K562 (cell line): ENCODE measurements around the gene COL6A1. TPM values are rescaled to one million over a fixed set of nuclear protein-coding genes. Genes with fewer than 3 reads are reported as not detected.

Source experiments
- ATAC-seq: fragments of 200-7000 bp; cut with Tn5 transposase; 3 replicates; pipeline ENCODE4 v1.9.1; 2020; ENCODE audit warnings: moderate library complexity
- BruUV-seq: library from RNA; stranded (reverse); fragments of 400-500 nt; replicated peaks from 2 replicates; lab custom pipeline; 2021; lab: Mats Ljungman, UMichigan
- CTCF ChIA-PET: fragments of 300-600 bp; formaldehyde crosslinking; extraction: SDS; loops from one replicate; lab custom pipeline; 2021; ENCODE audit warnings: low intra/inter-chr PET ratio; lab: Yijun Ruan, JAX
- POLR2A ChIA-PET: fragments of 300-600, 350-650 bp; sonication (Branson Sonifier 250); formaldehyde crosslinking; extraction: SDS; loops from one replicate; lab custom pipeline; 2021; ENCODE audit warnings: antibody characterized with exemption, inconsistent platforms; lab: Yijun Ruan, JAX
- DNase-seq, 4 experiments: peaks; one replicate each; pipeline versions ENCODE4 v3.0.0 to v3.0.0-alpha.2; 2011 to 2018; ENCODE audit warnings: low spot score in 3 of 4, mixed read lengths in 3 of 4; ENCODE audit errors: extremely low read depth in 1 of 4
- FAIRE-seq: peaks from 2 replicates; lab custom pipeline; 2011; peaks lifted over from hg19 to GRCh38; lab: Jason Lieb, UNC
- H2AFZ ChIP-seq: 2 replicates; pipeline ENCODE4 v1.6.0; 2011; ENCODE audit warnings: low read depth, low read length, control low read depth, inconsistent platforms
- H3K27ac ChIP-seq: fragments of 200-600 bp; 3 replicates; pipeline ENCODE4 v1.8.0; 2011; ENCODE audit warnings: low read depth, mild to moderate bottlenecking, control low read depth, inconsistent platforms, low read length, moderate library complexity, mixed read lengths; ENCODE audit errors: extremely low read depth
- H3K27me3 ChIP-seq, 2 experiments: fragments of 300-600 bp in 1 of 2; 2 replicates in 1 of 2; 3 replicates in 1 of 2; pipeline versions ENCODE4 v1.6.0 to v1.8.0; 2011; ENCODE audit warnings: inconsistent platforms in 2 of 2, low read length in 2 of 2, mild to moderate bottlenecking in 1 of 2, mixed read lengths in 1 of 2, moderate library complexity in 1 of 2; ENCODE audit not compliant: control insufficient read depth in 2 of 2, insufficient read depth in 2 of 2
- H3K36me3 ChIP-seq: fragments of 300-600 bp; 3 replicates; pipeline ENCODE4 v1.8.0; 2011; ENCODE audit warnings: mild to moderate bottlenecking, low read length, inconsistent platforms; ENCODE audit not compliant: control insufficient read depth, insufficient read depth
- H3K4me1 ChIP-seq, 2 experiments: fragments of 200-600 bp in 1 of 2; replicated peaks in 1 of 2; 2 replicates in 1 of 2; 3 replicates in 1 of 2; pipeline versions ENCODE4 v1.5.1 to v1.8.0; 2011; ENCODE audit warnings: inconsistent platforms in 2 of 2, low read length in 2 of 2, mild to moderate bottlenecking in 1 of 2, mixed read lengths in 1 of 2, moderate library complexity in 1 of 2; ENCODE audit not compliant: control insufficient read depth in 2 of 2, insufficient read depth in 2 of 2
- H3K4me2 ChIP-seq: 2 replicates; pipeline ENCODE4 v1.6.1; 2011; ENCODE audit warnings: low read length, control low read depth, inconsistent platforms, mixed read lengths; ENCODE audit not compliant: insufficient read depth
- H3K4me3 ChIP-seq: fragments of 200-600 bp; sonication (generic), shearing (Covaris generic); 2 replicates; pipeline ENCODE4 v1.5.1; 2016; ENCODE audit warnings: control low read depth, inconsistent platforms
- H3K79me2 ChIP-seq: fragments of 200-600 bp; 3 replicates; pipeline ENCODE4 v1.8.0; 2011; ENCODE audit warnings: low read length, inconsistent platforms; ENCODE audit not compliant: control insufficient read depth, insufficient read depth
- H3K9ac ChIP-seq, 2 experiments: 2 replicates each; pipeline versions ENCODE4 v1.6.0 to v1.6.1; 2011; ENCODE audit warnings: low read depth in 2 of 2, low read length in 2 of 2, control low read depth in 1 of 2, inconsistent platforms in 1 of 2, mild to moderate bottlenecking in 1 of 2, mixed read lengths in 1 of 2; ENCODE audit not compliant: insufficient read depth in 1 of 2
- H3K9me1 ChIP-seq: one replicate; pipeline ENCODE4 v1.6.0; 2011; ENCODE audit warnings: inconsistent platforms, mild to moderate bottlenecking, low read length, moderate library complexity; ENCODE audit not compliant: control insufficient read depth, insufficient read depth
- H3K9me3 ChIP-seq: replicated peaks from 2 replicates; pipeline ENCODE4 v1.5.1; 2011; ENCODE audit warnings: low read depth, low read length, inconsistent platforms; ENCODE audit not compliant: control insufficient read depth, insufficient read depth
- H4K20me1 ChIP-seq: replicated peaks from 2 replicates; pipeline ENCODE4 v1.6.1; 2011; ENCODE audit warnings: low read length, inconsistent platforms, mixed read lengths; ENCODE audit not compliant: control insufficient read depth, insufficient read depth
- ATF1 ChIP-seq, 2 experiments: fragments of 450-650 bp in 1 of 2; IDR thresholded peaks; 2 replicates each; pipeline ENCODE4 v1.6.1; 2016; ENCODE audit warnings: missing compliant biosample characterization in 1 of 2, missing genetic modification characterization in 1 of 2
- ATF7 ChIP-seq: fragments of 450-650 bp; IDR thresholded peaks from 2 replicates; pipeline ENCODE4 v1.7.1; 2014; ENCODE audit warnings: mild to moderate bottlenecking, moderate library complexity
- CREB1 ChIP-seq, 2 experiments: sonication (generic) in 1 of 2; formaldehyde crosslinking in 1 of 2; IDR thresholded peaks; 2 replicates each; pipeline versions ENCODE4 v1.6.1 to v1.8.0; 2012 to 2022; ENCODE audit warnings: inconsistent platforms in 1 of 2, mild to moderate bottlenecking in 1 of 2, missing genetic modification reagents in 1 of 2, moderate library complexity in 1 of 2
- GTF2A2 ChIP-seq: IDR thresholded peaks from 2 replicates; pipeline ENCODE4 v1.6.1; 2016; ENCODE audit warnings: mild to moderate bottlenecking, missing genetic modification characterization, missing compliant biosample characterization
- JUNB ChIP-seq: fragments of 450-650 bp; formaldehyde crosslinking; conservative IDR thresholded peaks from 2 replicates; pipeline ENCODE4 v1.4.0; 2020; ENCODE audit warnings: mild to moderate bottlenecking
- L3MBTL2 ChIP-seq: fragments of 450-650 bp; IDR thresholded peaks from 2 replicates; pipeline ENCODE4 v1.6.1; 2016; ENCODE audit warnings: mild to moderate bottlenecking, moderate library complexity
- RFX7 ChIP-seq: fragments of 250-450 bp; sonication (Bioruptor Pico); IDR thresholded peaks from 2 replicates; pipeline ENCODE4 v1.5.1; 2021; ENCODE audit warnings: mild to moderate bottlenecking
- WHSC1 ChIP-seq: IDR thresholded peaks from one replicate; pipeline ENCODE4 v1.6.1; 2012; ENCODE audit warnings: low read length, control low read depth, inconsistent platforms
- WGBS: fragments of 100-300 bp; shearing (Covaris generic); methylation state at CpG from one replicate; pipeline ENCODE4 v1.1.6; 2016; ENCODE audit warnings: low coverage, mixed read lengths; ENCODE audit not compliant: insufficient coverage; ENCODE audit errors: missing lambda C conversion rate; 5-methylcytosine and 5-hydroxymethylcytosine counted together
- in situ Hi-C: fragments of 300-500 bp; cut with MboI; formaldehyde crosslinking; loops from 4 replicates; pipeline ENCODE4 v1.15.0; 2018; ENCODE audit warnings: inconsistent platforms, mixed read lengths
- intact Hi-C: fragments of 100-400 bp; cut with micrococcal nuclease; formaldehyde crosslinking; loops from 2 replicates; pipeline ENCODE4 v1.14.2; 2022
- polyA plus RNA-seq, 8 experiments: library from polyadenylated mRNA; depleted of rRNA in 4 of 8; stranded (reverse) in 5 of 8; unstranded in 3 of 8; fragments of >200 nt; fragmentation: Nextera tagmentation in 2 of 8; fragmentation: Illumina TruSeq in 1 of 8; extraction: Ambion mirVana in 2 of 8; extraction: Trizol in 1 of 8; gene quantifications; 2 replicates each; pipeline versions ENCODE4 v1.2.1 to v1.2.3, GENCODE V29; 2011 to 2014; ENCODE audit warnings: inconsistent platforms in 1 of 8, missing spikeins in 1 of 8
- total RNA-seq, 7 experiments: library from RNA; depleted of rRNA in 6 of 7; stranded (reverse); fragments of >200 nt in 6 of 7; fragmentation: Illumina TruSeq in 2 of 7; extraction: Trizol in 2 of 7; gene quantifications; 2 replicates each; pipeline versions ENCODE4 v1.2.1 to v1.2.3, GENCODE V29; 2011 to 2021; ENCODE audit warnings: low replicate concordance in 1 of 7
- TF ChIP-seq, protein P1 (sequence below): fragments of 450-650 bp; IDR thresholded peaks from 2 replicates; pipeline ENCODE4 v1.6.1; 2014; ENCODE audit warnings: low read depth, mild to moderate bottlenecking, moderate library complexity, borderline replicate concordance

The COL6A1 gene
- total and polyA plus RNA-seq, 9 of the 15 experiments (the other 6 are each of a cell fraction or from before 2014, with no cell fraction given) = 0.07 to 1.3 (median 0.14) TPM; not detected in 3

GRCh38 chr21:46040707-46041106, 59.1 kb downstream of the COL6A1 start:
- no peaks in the 10 kb centered on the region for H3K9me3 ChIP-seq
- no peaks in the 10 kb centered on the region for H3K9me1 ChIP-seq
- peak overlapping the region; percentile 83 for H2AFZ ChIP-seq
- H3K4me2 ChIP-seq = peak overlapping the region; percentile 51
- DNase-seq = peak in 2 of 4 experiments; percentile 30 to 42
- peak overlapping the region; percentile 13 for H3K4me3 ChIP-seq
- CTCF ChIA-PET = no interaction called here
- in situ Hi-C loops = no loop called here
- BruUV-seq = no TSS peak
- peak; percentile 71 for ATAC-seq
- intact Hi-C loops = loop anchor here (10.0 kb wide), 1 partner anchor 66 kb away; no protein-coding TSS in a partner anchor
- H3K27me3 ChIP-seq = peaks cover 18 to 48% of the 10 kb centered on the region in 2 experiments; a peak in 4 of 5 replicates
- H3K4me1 ChIP-seq = peaks cover 0 to 48% of the 10 kb centered on the region in 2 experiments; a peak in 2 of 5 replicates
- 7% methylated on average over 10 of the region's 10 CpGs for WGBS
- H3K27ac ChIP-seq = peak overlapping the region; percentile 1; the same call in 1 of the 3 replicates
- no peaks in the 10 kb centered on the region for H3K36me3 ChIP-seq
- POLR2A ChIA-PET = interaction anchor here (1.0 to 2.5 kb wide), 2 partner anchors 9 to 10 kb away, joined by 3 to 19 read pairs; no protein-coding TSS in a partner anchor
- H4K20me1 ChIP-seq = no peaks in the 10 kb centered on the region
- FAIRE-seq = no peak
- peak overlapping the region; percentile 39 to 84; a peak in 3 of 4 replicates for H3K9ac ChIP-seq
- no peaks in the 10 kb centered on the region for H3K79me2 ChIP-seq
- TF ChIP-seq, protein P1, sequence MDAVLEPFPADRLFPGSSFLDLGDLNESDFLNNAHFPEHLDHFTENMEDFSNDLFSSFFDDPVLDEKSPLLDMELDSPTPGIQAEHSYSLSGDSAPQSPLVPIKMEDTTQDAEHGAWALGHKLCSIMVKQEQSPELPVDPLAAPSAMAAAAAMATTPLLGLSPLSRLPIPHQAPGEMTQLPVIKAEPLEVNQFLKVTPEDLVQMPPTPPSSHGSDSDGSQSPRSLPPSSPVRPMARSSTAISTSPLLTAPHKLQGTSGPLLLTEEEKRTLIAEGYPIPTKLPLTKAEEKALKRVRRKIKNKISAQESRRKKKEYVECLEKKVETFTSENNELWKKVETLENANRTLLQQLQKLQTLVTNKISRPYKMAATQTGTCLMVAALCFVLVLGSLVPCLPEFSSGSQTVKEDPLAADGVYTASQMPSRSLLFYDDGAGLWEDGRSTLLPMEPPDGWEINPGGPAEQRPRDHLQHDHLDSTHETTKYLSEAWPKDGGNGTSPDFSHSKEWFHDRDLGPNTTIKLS = 0 out of 2 replicates have a peak, but pooled peaks have one; percentile 37
- TF ChIP-seq CREB1 (IDR thresholded peaks at IDR 0.05) (no peak), CREB1 (CRISPR knock-in tag; IDR thresholded peaks at IDR 0.05) (0 out of 2 replicates have a peak, but pooled peaks have one; percentile 9), ATF7 (0 out of 2 replicates have a peak, but pooled peaks have one; percentile 17), JUNB (CRISPR knock-in tag) (no peak), GTF2A2 (0 out of 2 replicates have a peak, but pooled peaks have one; percentile 45), L3MBTL2 (peak; percentile 71), RFX7 (CRISPR knock-in tag) (no peak), WHSC1 (no peak), ATF1 (CRISPR knock-in tag; IDR thresholded peaks at IDR 0.05) (no peak), ATF1 (tag; IDR thresholded peaks at IDR 0.05) (0 out of 2 replicates have a peak, but pooled peaks have one; percentile 24)
